ENCODE results near the gene RNF144B. TPM values are rescaled to one million over a fixed set of nuclear protein-coding genes. Genes with fewer than 3 reads are reported as not detected.

The RNF144B gene
- total RNA-seq, 1 donor from 2014 or later: 14.1 TPM

DNA sequence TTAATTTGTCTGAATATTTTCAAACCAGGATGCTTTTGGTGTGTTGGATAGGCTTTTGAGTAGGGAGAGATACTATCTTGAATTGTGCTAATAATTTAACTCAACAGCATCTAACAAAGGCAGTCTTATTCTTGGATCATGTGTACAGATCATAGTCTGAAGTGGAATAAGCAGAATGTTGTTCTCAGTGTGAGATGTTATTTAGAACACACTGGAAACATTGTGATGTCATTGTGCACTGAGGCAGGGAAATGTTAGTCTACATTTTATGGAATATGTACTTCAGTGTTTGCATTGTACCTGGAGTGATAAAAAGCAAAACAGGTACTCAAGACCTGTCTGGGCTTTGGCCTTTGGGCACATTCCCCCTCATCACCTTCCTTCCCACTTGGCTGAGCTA is 35.0 kb downstream of the RNF144B start:
- intact Hi-C loops (cut with micrococcal nuclease): no loop called here
- TF ChIP-seq, protein P1, sequence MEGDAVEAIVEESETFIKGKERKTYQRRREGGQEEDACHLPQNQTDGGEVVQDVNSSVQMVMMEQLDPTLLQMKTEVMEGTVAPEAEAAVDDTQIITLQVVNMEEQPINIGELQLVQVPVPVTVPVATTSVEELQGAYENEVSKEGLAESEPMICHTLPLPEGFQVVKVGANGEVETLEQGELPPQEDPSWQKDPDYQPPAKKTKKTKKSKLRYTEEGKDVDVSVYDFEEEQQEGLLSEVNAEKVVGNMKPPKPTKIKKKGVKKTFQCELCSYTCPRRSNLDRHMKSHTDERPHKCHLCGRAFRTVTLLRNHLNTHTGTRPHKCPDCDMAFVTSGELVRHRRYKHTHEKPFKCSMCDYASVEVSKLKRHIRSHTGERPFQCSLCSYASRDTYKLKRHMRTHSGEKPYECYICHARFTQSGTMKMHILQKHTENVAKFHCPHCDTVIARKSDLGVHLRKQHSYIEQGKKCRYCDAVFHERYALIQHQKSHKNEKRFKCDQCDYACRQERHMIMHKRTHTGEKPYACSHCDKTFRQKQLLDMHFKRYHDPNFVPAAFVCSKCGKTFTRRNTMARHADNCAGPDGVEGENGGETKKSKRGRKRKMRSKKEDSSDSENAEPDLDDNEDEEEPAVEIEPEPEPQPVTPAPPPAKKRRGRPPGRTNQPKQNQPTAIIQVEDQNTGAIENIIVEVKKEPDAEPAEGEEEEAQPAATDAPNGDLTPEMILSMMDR (IDR thresholded peaks at IDR 0.05; ENCODE audit: borderline replicate concordance): no peak
- H3K4me1 ChIP-seq: peaks cover 32% of the 10 kb centered on the region
- no peak for DNase-seq
- H3K9me3 ChIP-seq (replicated peaks): no peaks in the 10 kb centered on the region
- no peaks in the 10 kb centered on the region for H3K36me3 ChIP-seq
- H3K27ac ChIP-seq (replicated peaks): no peak overlapping the region
- no peaks in the 10 kb centered on the region for H3K27me3 ChIP-seq (ENCODE audit: low read depth)
- H3K4me3 ChIP-seq: no peak overlapping the region

DNA sequence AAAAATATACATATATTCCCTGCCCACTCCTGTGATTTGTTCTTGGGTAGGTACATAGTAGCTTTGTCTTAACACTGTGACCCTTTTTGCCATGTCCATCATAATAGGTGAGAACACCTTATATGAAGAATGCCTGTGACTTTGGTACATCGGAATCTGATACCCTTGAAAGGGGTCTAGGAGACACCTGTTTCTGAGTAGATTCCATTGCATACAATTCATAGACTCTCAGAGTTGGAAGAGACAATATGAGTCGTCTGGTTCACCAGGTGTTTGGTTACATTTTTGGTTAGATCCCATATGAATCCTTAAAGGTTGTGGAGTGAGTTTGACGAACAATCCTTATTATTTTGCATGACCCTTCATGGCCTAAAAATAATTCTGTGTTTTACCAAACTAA is 36.3 kb downstream of the RNF144B start:
- intact Hi-C loops (cut with micrococcal nuclease): no loop called here
- TF ChIP-seq, protein P1 (IDR thresholded peaks at IDR 0.05; ENCODE audit: borderline replicate concordance): no peak
- Histone ChIP-seq H3K4me1 (peaks cover 32% of the 10 kb centered on the region), H3K27me3 (ENCODE audit: low read depth) (no peaks in the 10 kb centered on the region), H3K36me3 (peaks cover 7% of the 10 kb centered on the region), H3K27ac (replicated peaks) (no peak overlapping the region), H3K9me3 (replicated peaks) (no peaks in the 10 kb centered on the region), H3K4me3 (no peak overlapping the region)
- no peak for DNase-seq

DNA sequence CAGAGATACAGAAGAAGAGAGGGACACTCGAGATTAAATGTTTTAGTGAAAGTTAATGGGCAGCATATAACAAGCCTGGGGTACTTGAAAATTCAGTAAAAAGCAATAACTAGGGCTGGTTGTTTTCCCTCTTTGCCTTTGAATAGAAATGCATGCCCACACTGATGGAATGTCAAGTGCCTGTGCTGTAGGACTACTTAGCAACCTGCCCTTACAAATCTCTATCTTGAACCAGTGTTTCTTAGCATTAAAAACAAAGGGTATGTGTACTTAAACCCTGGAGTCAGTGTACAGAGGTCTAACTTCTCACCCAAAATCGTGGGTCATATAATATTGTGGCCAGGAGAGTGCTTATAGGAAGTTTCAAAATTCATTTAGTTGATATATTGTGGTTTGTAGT is 37.1 kb downstream of the RNF144B start:
- H3K27ac ChIP-seq (replicated peaks): no peak overlapping the region

DNA sequence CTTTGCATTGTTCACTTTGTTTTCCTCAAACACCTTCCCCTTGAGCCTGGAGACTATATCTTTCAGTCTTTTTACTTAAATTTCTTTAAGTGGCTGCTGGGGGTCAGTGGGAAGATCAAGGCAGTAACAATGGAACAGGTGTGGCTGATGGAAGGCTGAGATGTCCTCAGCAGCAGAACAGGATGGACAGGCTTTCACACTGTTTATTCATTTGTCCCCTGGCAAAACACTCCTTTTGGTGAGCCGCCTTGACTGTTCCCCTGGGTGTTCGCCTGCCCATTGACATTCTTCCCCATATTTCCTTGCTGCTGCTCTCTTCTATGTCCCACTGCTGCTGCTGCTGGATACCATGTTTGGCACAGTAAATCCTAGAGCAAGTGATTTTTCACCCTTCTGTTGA is 38.1 kb downstream of the RNF144B start:
- H3K36me3 ChIP-seq: peaks cover 7% of the 10 kb centered on the region
- H3K27ac ChIP-seq (replicated peaks): no peak overlapping the region
- no peaks in the 10 kb centered on the region for H3K9me3 ChIP-seq (replicated peaks)
- DNase-seq: no peak
- H3K4me3 ChIP-seq: no peak overlapping the region
- TF ChIP-seq, protein P1 (IDR thresholded peaks at IDR 0.05; ENCODE audit: borderline replicate concordance): no peak
- peaks cover 27% of the 10 kb centered on the region for H3K4me1 ChIP-seq
- no peaks in the 10 kb centered on the region for H3K27me3 ChIP-seq (ENCODE audit: low read depth)
- intact Hi-C loops (cut with micrococcal nuclease): no loop called here

More for the DNA sequence above, 37.1 kb downstream of the RNF144B start:
- H3K36me3 ChIP-seq: peaks cover 7% of the 10 kb centered on the region
- H3K4me1 ChIP-seq: peaks cover 32% of the 10 kb centered on the region
- no peaks in the 10 kb centered on the region for H3K27me3 ChIP-seq (ENCODE audit: low read depth)
- no peak overlapping the region for H3K4me3 ChIP-seq
- no peaks in the 10 kb centered on the region for H3K9me3 ChIP-seq (replicated peaks)
- no peak for DNase-seq
- intact Hi-C loops (cut with micrococcal nuclease): no loop called here
- TF ChIP-seq, protein P1 (IDR thresholded peaks at IDR 0.05; ENCODE audit: borderline replicate concordance): no peak

DNA sequence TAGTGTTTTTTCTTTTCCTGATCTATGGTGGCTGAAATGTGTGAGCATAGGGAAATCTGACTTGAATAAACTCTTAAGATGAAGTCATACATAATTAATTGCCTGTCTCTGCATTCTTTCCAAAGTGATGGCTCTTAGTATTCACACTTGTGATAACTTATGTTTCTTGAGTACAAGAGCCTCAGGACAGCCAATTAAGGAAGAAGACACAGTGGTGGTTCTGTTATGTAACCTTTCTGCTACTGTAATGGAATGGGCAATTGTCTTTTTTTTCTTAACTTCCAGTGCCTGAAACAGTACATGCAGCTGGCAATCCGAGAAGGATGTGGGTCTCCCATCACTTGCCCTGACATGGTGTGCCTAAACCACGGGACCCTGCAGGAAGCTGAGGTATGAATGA is 40.1 kb downstream of the RNF144B start:
- H3K9me3 ChIP-seq (replicated peaks): no peaks in the 10 kb centered on the region
- no peak for DNase-seq
- no peaks in the 10 kb centered on the region for H3K27me3 ChIP-seq (ENCODE audit: low read depth)
- intact Hi-C loops (cut with micrococcal nuclease): no loop called here
- peaks cover 7% of the 10 kb centered on the region for H3K36me3 ChIP-seq
- TF ChIP-seq, protein P1 (IDR thresholded peaks at IDR 0.05; ENCODE audit: borderline replicate concordance): no peak
- no peak overlapping the region for H3K27ac ChIP-seq (replicated peaks)
- peaks cover 37% of the 10 kb centered on the region for H3K4me1 ChIP-seq
- H3K4me3 ChIP-seq: no peak overlapping the region

Data from left ventricle myocardium inferior (tissue), 1 donor.